Loucy (cell line): ENCODE results near the gene SORCS2.

Experiments used
- EZH2phosphoT487 ChIP-seq: fragments of 200-600 bp; IDR thresholded peaks from 2 replicates; pipeline ENCODE4 v1.6.1; 2018; ENCODE audit warnings: antibody characterized with exemption, mild to moderate bottlenecking, moderate library complexity, borderline replicate concordance
- TF ChIP-seq, protein P1 (sequence below): fragments of 200-600 bp; sonication (generic); conservative IDR thresholded peaks from 2 replicates; pipeline ENCODE4 v1.5.1; 2014; ENCODE audit warnings: mild to moderate bottlenecking, antibody characterized with exemption, low read length

DNA sequence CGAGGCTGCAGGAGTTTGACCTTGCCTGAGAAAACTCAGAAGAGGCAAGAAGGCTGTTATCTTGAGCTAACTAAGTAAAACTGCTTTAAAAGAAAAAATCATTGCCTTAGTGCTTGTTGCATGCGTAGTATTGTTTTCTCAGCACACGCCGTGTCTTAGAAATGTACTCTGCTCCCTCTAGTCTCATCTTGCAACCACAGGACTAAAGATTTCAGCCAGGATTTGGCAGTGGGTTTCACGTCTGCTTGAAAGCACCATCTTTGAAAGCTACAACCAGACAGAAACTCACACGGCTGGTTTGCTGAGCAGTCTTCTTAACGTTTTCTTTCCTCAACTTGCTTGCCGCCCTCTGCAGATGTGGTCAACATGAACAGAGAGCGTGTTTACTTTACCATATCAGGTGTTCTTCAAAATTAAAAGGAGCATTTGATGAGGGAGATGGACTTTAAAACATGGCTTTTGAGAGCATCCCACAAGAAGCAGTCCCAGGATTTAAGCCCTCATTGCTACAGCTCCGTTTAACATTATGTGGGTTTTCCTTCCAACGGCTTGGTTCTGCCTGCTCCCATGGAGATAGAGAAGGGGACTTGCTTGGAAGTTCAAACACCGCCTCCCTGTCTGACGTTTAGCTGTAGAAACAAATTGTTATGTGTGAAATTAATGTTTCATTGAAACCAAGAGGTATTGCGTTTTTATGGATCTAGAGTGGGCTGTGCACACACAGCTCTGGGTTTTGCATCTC lies 3.4 kb downstream of the SORCS2 start:
- TF ChIP-seq, protein P1, sequence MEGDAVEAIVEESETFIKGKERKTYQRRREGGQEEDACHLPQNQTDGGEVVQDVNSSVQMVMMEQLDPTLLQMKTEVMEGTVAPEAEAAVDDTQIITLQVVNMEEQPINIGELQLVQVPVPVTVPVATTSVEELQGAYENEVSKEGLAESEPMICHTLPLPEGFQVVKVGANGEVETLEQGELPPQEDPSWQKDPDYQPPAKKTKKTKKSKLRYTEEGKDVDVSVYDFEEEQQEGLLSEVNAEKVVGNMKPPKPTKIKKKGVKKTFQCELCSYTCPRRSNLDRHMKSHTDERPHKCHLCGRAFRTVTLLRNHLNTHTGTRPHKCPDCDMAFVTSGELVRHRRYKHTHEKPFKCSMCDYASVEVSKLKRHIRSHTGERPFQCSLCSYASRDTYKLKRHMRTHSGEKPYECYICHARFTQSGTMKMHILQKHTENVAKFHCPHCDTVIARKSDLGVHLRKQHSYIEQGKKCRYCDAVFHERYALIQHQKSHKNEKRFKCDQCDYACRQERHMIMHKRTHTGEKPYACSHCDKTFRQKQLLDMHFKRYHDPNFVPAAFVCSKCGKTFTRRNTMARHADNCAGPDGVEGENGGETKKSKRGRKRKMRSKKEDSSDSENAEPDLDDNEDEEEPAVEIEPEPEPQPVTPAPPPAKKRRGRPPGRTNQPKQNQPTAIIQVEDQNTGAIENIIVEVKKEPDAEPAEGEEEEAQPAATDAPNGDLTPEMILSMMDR, result no peak
- no peak for TF ChIP-seq EZH2phosphoT487
